Erythroblast (primary cell): Measurements from ENCODE around the gene PHKB.

Source experiments
- GATA1 ChIP-seq: IDR thresholded peaks from 2 replicates; pipeline ENCODE4 v1.6.1; 2011; ENCODE audit warnings: low read depth, mild to moderate bottlenecking, control low read depth, low read length, moderate library complexity
- POLR2A ChIP-seq: IDR thresholded peaks from 2 replicates; pipeline ENCODE4 v1.6.1; 2011; ENCODE audit warnings: mild to moderate bottlenecking, low read length

- TF ChIP-seq POLR2A, result no peak
- no peak for TF ChIP-seq GATA1
These were observed 30.9 kb downstream of the PHKB start for GRCh38 chr16:47492036-47492427.
